ENCODE results near the gene GVQW3. TPM values are rescaled to one million over a fixed set of nuclear protein-coding genes. Genes with fewer than 3 reads are reported as not detected.
"Not testable (repeated sequence)": the region's sequence is repeated elsewhere in the genome, so short reads cannot be mapped to it uniquely, and the experiment has no call there.

The GVQW3 gene
- total and polyA plus RNA-seq, 2 of the 13 experiments (the other 11 are each of a cell fraction or from before 2014, with no cell fraction given), result 5.0 to 5.6 TPM

- TF ChIP-seq ZBTB10 (CRISPR knock-in tag; IDR thresholded peaks at IDR 0.05; ENCODE audit: borderline replicate concordance) (no peak), KDM3A (CRISPR knock-in tag; IDR thresholded peaks at IDR 0.05; ENCODE audit: low read depth) (no peak), ZNF703 (CRISPR knock-in tag; IDR thresholded peaks at IDR 0.05; ENCODE audit: borderline replicate concordance) (no peak), ARNT (IDR thresholded peaks at IDR 0.05) (no peak)
- TF ChIP-seq, protein P1, sequence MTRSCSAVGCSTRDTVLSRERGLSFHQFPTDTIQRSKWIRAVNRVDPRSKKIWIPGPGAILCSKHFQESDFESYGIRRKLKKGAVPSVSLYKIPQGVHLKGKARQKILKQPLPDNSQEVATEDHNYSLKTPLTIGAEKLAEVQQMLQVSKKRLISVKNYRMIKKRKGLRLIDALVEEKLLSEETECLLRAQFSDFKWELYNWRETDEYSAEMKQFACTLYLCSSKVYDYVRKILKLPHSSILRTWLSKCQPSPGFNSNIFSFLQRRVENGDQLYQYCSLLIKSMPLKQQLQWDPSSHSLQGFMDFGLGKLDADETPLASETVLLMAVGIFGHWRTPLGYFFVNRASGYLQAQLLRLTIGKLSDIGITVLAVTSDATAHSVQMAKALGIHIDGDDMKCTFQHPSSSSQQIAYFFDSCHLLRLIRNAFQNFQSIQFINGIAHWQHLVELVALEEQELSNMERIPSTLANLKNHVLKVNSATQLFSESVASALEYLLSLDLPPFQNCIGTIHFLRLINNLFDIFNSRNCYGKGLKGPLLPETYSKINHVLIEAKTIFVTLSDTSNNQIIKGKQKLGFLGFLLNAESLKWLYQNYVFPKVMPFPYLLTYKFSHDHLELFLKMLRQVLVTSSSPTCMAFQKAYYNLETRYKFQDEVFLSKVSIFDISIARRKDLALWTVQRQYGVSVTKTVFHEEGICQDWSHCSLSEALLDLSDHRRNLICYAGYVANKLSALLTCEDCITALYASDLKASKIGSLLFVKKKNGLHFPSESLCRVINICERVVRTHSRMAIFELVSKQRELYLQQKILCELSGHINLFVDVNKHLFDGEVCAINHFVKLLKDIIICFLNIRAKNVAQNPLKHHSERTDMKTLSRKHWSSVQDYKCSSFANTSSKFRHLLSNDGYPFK (CRISPR knock-in tag; IDR thresholded peaks at IDR 0.05; ENCODE audit: borderline replicate concordance), result no peak
Measured at GRCh38 chr11:76400967-76401366, 19.8 kb downstream of the GVQW3 start (continued).

- POLR2A ChIA-PET; intact Hi-C loops (cut with micrococcal nuclease; ENCODE audit: unreplicated experiment); H2AFZ ChIP-seq (ENCODE audit: low read length); H3K36me3 ChIP-seq (replicated peaks in 1 of 2; ENCODE audit: control insufficient read depth in 1 of 2, insufficient read depth in 2 of 2, low read length in 2 of 2); FAIRE-seq; H3K79me2 ChIP-seq (ENCODE audit: insufficient read depth, low read length); H3K4me2 ChIP-seq (ENCODE audit: low read depth, low read length); DNase-seq (ENCODE audit: low spot score); BruUV-seq (replicated peaks); H3K9ac ChIP-seq (ENCODE audit: insufficient read depth, low read depth, low read length); H4K20me1 ChIP-seq (ENCODE audit: insufficient read depth, low read length); H3K9me3 ChIP-seq (ENCODE audit: low read length); in situ Hi-C loops (cut with HindIII; ENCODE audit: extremely low pct_ligation_motif_present, low pct_unique_long_range_greater_than_20kb); CTCF ChIA-PET (ENCODE audit: low intra/inter-chr PET ratio, low total read pairs); H3K27ac ChIP-seq (ENCODE audit: extremely low read length, insufficient read depth, low read length); ATAC-seq; H3K4me3 ChIP-seq (replicated peaks in 1 of 3; ENCODE audit: insufficient read depth in 1 of 3, low read depth in 2 of 3, low read length in 3 of 3); H3K27me3 ChIP-seq (ENCODE audit: control insufficient read depth in 1 of 2, insufficient read depth in 2 of 2, low read length in 2 of 2); H3K4me1 ChIP-seq (ENCODE audit: insufficient read depth, low read length): not testable (repeated sequence)
- WGBS (ENCODE audit: low lambda C conversion rate), result 89% methylated on average over 8 of the region's 8 CpGs
Measured at GRCh38 chr11:76401484-76401883, 20.4 kb downstream of the GVQW3 start.
